Transverse colon (tissue), 4 donors: Measurements from ENCODE around the gene RGR. TPM values are rescaled to one million over a fixed set of nuclear protein-coding genes. Genes with fewer than 3 reads are reported as not detected.

Experiments used
- DNase-seq: peaks from one replicate; pipeline ENCODE4 v3.0.0-alpha.2; 2019
- H3K27ac ChIP-seq, 4 donors: fragments of 200-600 bp; sonication (generic); 2 replicates each; pipeline ENCODE4 v1.5.1; 2016 to 2018; ENCODE audit warnings: inconsistent platforms in 4 of 4
- H3K27me3 ChIP-seq: fragments of 200-600 bp; sonication (generic); 2 replicates; pipeline ENCODE4 v1.5.1; 2017; ENCODE audit warnings: inconsistent platforms
- H3K36me3 ChIP-seq, 4 donors: fragments of 200-600 bp; sonication (generic); 2 replicates each; pipeline ENCODE4 v1.5.1; 2017 to 2019; ENCODE audit warnings: inconsistent platforms in 4 of 4
- H3K4me1 ChIP-seq, 4 donors: fragments of 200-600 bp; sonication (generic); 2 replicates each; pipeline ENCODE4 v1.5.1; 2017 to 2020; ENCODE audit warnings: inconsistent platforms in 4 of 4
- H3K4me3 ChIP-seq, 4 donors: fragments of 200-600 bp; sonication (generic); 1 replicate in 1 of 4; 2 replicates in 3 of 4; pipeline versions ENCODE4 v1.5.1 to v1.6.1; 2017 to 2019; ENCODE audit warnings: inconsistent platforms in 4 of 4
- H3K9me3 ChIP-seq, 2 donors: fragments of 200-600 bp; sonication (generic); 2 replicates each; pipeline ENCODE4 v1.5.1; 2017 to 2019; ENCODE audit warnings: inconsistent platforms in 2 of 2
- CTCF ChIP-seq, 5 experiments: fragments of 200-600 bp in 3 of 5; fragments of 450-650 bp in 2 of 5; sonication (generic) in 3 of 5; IDR thresholded peaks; 1 replicate in 2 of 5; 2 replicates in 3 of 5; pipeline ENCODE4 v1.5.1; 2016 to 2017; ENCODE audit warnings: antibody characterized with exemption in 5 of 5, inconsistent platforms in 3 of 5, mild to moderate bottlenecking in 2 of 5, moderate library complexity in 1 of 5
- EP300 ChIP-seq: sonication (generic); formaldehyde crosslinking; IDR thresholded peaks from one replicate; pipeline ENCODE4 v1.6.1; 2017; ENCODE audit warnings: antibody characterized with exemption, low read depth
- POLR2A ChIP-seq: fragments of 450-650 bp; IDR thresholded peaks from one replicate; pipeline ENCODE4 v1.6.1; 2016; ENCODE audit warnings: antibody characterized with exemption, mild to moderate bottlenecking, moderate library complexity
- POLR2AphosphoS5 ChIP-seq, 3 donors: sonication (generic); formaldehyde crosslinking; IDR thresholded peaks; one replicate each; pipeline ENCODE4 v1.6.1; 2016; ENCODE audit warnings: antibody characterized with exemption in 3 of 3
- WGBS, 2 donors: methylation state at CpG; one replicate each; pipeline ENCODE4 v1.1.5; 2018; ENCODE audit warnings: low coverage in 1 of 2; 5-methylcytosine and 5-hydroxymethylcytosine counted together
- in situ Hi-C, 4 donors: fragments of 200-750 bp; cut with MboI; loops; one replicate each; pipeline versions ENCODE4 v1.15.0 to v1.15.1; 2017; ENCODE audit warnings: low sequenced_read_pairs in 3 of 4, low pct_ligation_motif_present in 1 of 4, low pct_unique_long_range_greater_than_20kb in 1 of 4
- intact Hi-C: fragments of 100-400 bp; cut with DNase I; formaldehyde crosslinking; loops from one replicate; pipeline ENCODE4 v1.15.1; 2023; ENCODE audit warnings: low total_unique reads
- total RNA-seq, 4 donors: library from RNA; depleted of rRNA; stranded (reverse); fragments of >200 nt; gene quantifications; one replicate each; pipeline ENCODE4 v1.1.0, GENCODE V29; 2016

The RGR gene
- total RNA-seq, 4 donors from 2014 or later: 1.1 to 6.0 (median 1.2) TPM; not detected in 1

GRCh38 chr10:84289521-84290200 is 44.8 kb downstream of the RGR start:
- DNase-seq: no peak
- in situ Hi-C loops (no loop called here), intact Hi-C loops (no loop called here)
- no peaks in the 10 kb centered on the region for H3K27me3 ChIP-seq
- H3K4me1 ChIP-seq: no peaks in the 10 kb centered on the region
- 69 to 89% methylated on average over 1 of the region's 1 CpG for WGBS, 2 donors
- TF ChIP-seq EP300 (no peak), CTCF (IDR thresholded peaks at IDR 0.05) (no peak), POLR2AphosphoS5 (IDR thresholded peaks at IDR 0.05) (no peak), POLR2A (no peak)
- no peaks in the 10 kb centered on the region for H3K36me3 ChIP-seq
- no peak overlapping the region for H3K27ac ChIP-seq
- no peaks in the 10 kb centered on the region for H3K9me3 ChIP-seq
- no peak overlapping the region for H3K4me3 ChIP-seq

GRCh38 chr10:84290235-84290634 is 45.4 kb downstream of the RGR start:
- intact Hi-C loops: no loop called here

GRCh38 chr10:84291384-84291783 is 46.5 kb downstream of the RGR start:
- in situ Hi-C loops: no loop called here
- intact Hi-C loops: no loop called here
- Histone ChIP-seq H3K4me3 (no peak overlapping the region), H3K27me3 (no peaks in the 10 kb centered on the region), H3K4me1 (no peaks in the 10 kb centered on the region), H3K36me3 (no peaks in the 10 kb centered on the region), H3K9me3 (no peaks in the 10 kb centered on the region), H3K27ac (no peak overlapping the region)
- no peak for DNase-seq
- no peak for TF ChIP-seq POLR2AphosphoS5 (IDR thresholded peaks at IDR 0.05)
- no peak for TF ChIP-seq POLR2A
- no peak for TF ChIP-seq EP300
- no peak for TF ChIP-seq CTCF (IDR thresholded peaks at IDR 0.05)
- WGBS, 2 donors: 48 to 80% methylated on average over 1 of the region's 1 CpG

More at GRCh38 chr10:84290235-84290634, 45.4 kb downstream of the RGR start:
- no peaks in the 10 kb centered on the region for H3K27me3 ChIP-seq
- no peaks in the 10 kb centered on the region for H3K4me1 ChIP-seq
- 78 to 83% methylated on average over 1 to 3 of the region's 3 CpGs for WGBS, 2 donors
- H3K9me3 ChIP-seq: no peaks in the 10 kb centered on the region
- in situ Hi-C loops: no loop called here
- no peak overlapping the region for H3K27ac ChIP-seq
- no peak for TF ChIP-seq POLR2AphosphoS5 (IDR thresholded peaks at IDR 0.05)
- H3K36me3 ChIP-seq: no peaks in the 10 kb centered on the region
- H3K4me3 ChIP-seq: no peak overlapping the region
- DNase-seq: no peak

- TF ChIP-seq POLR2A (no peak), POLR2AphosphoS5 (IDR thresholded peaks at IDR 0.05) (no peak), EP300 (no peak), CTCF (IDR thresholded peaks at IDR 0.05) (no peak)
- no peaks in the 10 kb centered on the region for H3K9me3 ChIP-seq
- intact Hi-C loops (no loop called here), in situ Hi-C loops (no loop called here)
- 71 to 100% methylated on average over 2 of the region's 2 CpGs for WGBS, 2 donors
- H3K4me1 ChIP-seq: no peaks in the 10 kb centered on the region
- no peak overlapping the region for H3K27ac ChIP-seq
- no peak for DNase-seq
- no peak overlapping the region for H3K4me3 ChIP-seq
- no peaks in the 10 kb centered on the region for H3K36me3 ChIP-seq
- H3K27me3 ChIP-seq: no peaks in the 10 kb centered on the region
Measured at GRCh38 chr10:84292502-84292901, 47.6 kb downstream of the RGR start.

GRCh38 chr10:84293171-84293570 is 48.3 kb downstream of the RGR start:
- 88 to 93% methylated on average over 1 of the region's 1 CpG for WGBS, 2 donors
- in situ Hi-C loops (no loop called here), intact Hi-C loops (no loop called here)
- Histone ChIP-seq H3K9me3 (no peaks in the 10 kb centered on the region), H3K27me3 (no peaks in the 10 kb centered on the region), H3K36me3 (no peaks in the 10 kb centered on the region), H3K4me1 (no peaks in the 10 kb centered on the region), H3K27ac (no peak overlapping the region), H3K4me3 (no peak overlapping the region)
- DNase-seq: no peak
- no peak for TF ChIP-seq POLR2AphosphoS5 (IDR thresholded peaks at IDR 0.05)
- no peak for TF ChIP-seq POLR2A
- no peak for TF ChIP-seq CTCF (IDR thresholded peaks at IDR 0.05)
- TF ChIP-seq EP300: no peak
